DMS114 treated with DMSO at 0.1 percent for 48 hours (cell line): ENCODE data around the gene CYP3A7.
"Not testable (repeated sequence)": the region's sequence is repeated elsewhere in the genome, so short reads cannot be mapped to it uniquely, and the experiment has no call there.

Experiments
- DNase-seq: peaks from one replicate; lab custom pipeline; 2025; ENCODE audit not compliant: unreplicated experiment; lab: John Stamatoyannopoulos, UW

Gene CYP3A7

GRCh38 chr7:99709838-99710578, 25.0 kb downstream of the CYP3A7 start:
- no peak for DNase-seq

- DNase-seq = no peak
Measured at GRCh38 chr7:99709260-99709659, 25.7 kb downstream of the CYP3A7 start.

GRCh38 chr7:99707096-99707495, 27.9 kb downstream of the CYP3A7 start:
- peak; percentile 1 for DNase-seq

- DNase-seq = no peak
Measured at GRCh38 chr7:99699946-99700345, 35.0 kb downstream of the CYP3A7 start.

- not testable (repeated sequence) for DNase-seq
Measured at GRCh38 chr7:99698867-99699730, 35.9 kb downstream of the CYP3A7 start.

GRCh38 chr7:99694912-99695304, 40.1 kb downstream of the CYP3A7 start:
- no peak for DNase-seq

- DNase-seq = no peak
Measured at GRCh38 chr7:99694201-99694911, 40.6 kb downstream of the CYP3A7 start.

GRCh38 chr7:99693427-99694200, 41.4 kb downstream of the CYP3A7 start:
- DNase-seq = no peak

- no peak for DNase-seq
Measured at GRCh38 chr7:99693100-99693426, 41.9 kb downstream of the CYP3A7 start.

- not testable (repeated sequence) for DNase-seq
Measured at GRCh38 chr7:99692563-99692962, 42.4 kb downstream of the CYP3A7 start.

GRCh38 chr7:99691658-99692057, 43.3 kb downstream of the CYP3A7 start:
- not testable (repeated sequence) for DNase-seq

GRCh38 chr7:99690918-99691317, 44.1 kb downstream of the CYP3A7 start:
- not testable (repeated sequence) for DNase-seq

GRCh38 chr7:99685871-99686608, 49.0 kb downstream of the CYP3A7 start:
- DNase-seq = not testable (repeated sequence)

- no peak for DNase-seq
Measured at GRCh38 chr7:99685129-99685758, 49.8 kb downstream of the CYP3A7 start.

- DNase-seq = no peak
Measured at GRCh38 chr7:99679400-99680191, 55.4 kb downstream of the CYP3A7 start, which contains the start of gene CYP3A5. CYP3A5 (minus strand) TSS chr7:99679996; CDS start chr7:99679896, 100 bp downstream.

- DNase-seq = no peak
Measured at GRCh38 chr7:99679032-99679399, 56.0 kb downstream of the CYP3A7 start.

GRCh38 chr7:99677648-99678045, 57.3 kb downstream of the CYP3A7 start:
- DNase-seq = no peak

- DNase-seq = no peak
Measured at GRCh38 chr7:99677013-99677647, 57.9 kb downstream of the CYP3A7 start.
